Panc1 (cell line): ENCODE measurements around the gene C12orf50.

Experiments
- SIN3A ChIP-seq: IDR thresholded peaks from 2 replicates; pipeline ENCODE4 v1.6.1; 2012; ENCODE audit warnings: low read depth, mild to moderate bottlenecking, low read length, moderate library complexity, borderline replicate concordance; ENCODE audit not compliant: insufficient read depth
- TF ChIP-seq, protein P1 (sequence below): fragments of 450-650 bp; IDR thresholded peaks from 2 replicates; pipeline ENCODE4 v1.5.1; 2017; ENCODE audit warnings: mild to moderate bottlenecking
- TF ChIP-seq, protein P2 (sequence below), 2 experiments: IDR thresholded peaks; 2 replicates each; pipeline ENCODE4 v1.6.1; 2011 to 2012; ENCODE audit warnings: low read depth in 2 of 2, control low read depth in 1 of 2, low read length in 1 of 2, mild to moderate bottlenecking in 1 of 2, moderate library complexity in 1 of 2; ENCODE audit not compliant: insufficient read depth in 1 of 2

DNA sequence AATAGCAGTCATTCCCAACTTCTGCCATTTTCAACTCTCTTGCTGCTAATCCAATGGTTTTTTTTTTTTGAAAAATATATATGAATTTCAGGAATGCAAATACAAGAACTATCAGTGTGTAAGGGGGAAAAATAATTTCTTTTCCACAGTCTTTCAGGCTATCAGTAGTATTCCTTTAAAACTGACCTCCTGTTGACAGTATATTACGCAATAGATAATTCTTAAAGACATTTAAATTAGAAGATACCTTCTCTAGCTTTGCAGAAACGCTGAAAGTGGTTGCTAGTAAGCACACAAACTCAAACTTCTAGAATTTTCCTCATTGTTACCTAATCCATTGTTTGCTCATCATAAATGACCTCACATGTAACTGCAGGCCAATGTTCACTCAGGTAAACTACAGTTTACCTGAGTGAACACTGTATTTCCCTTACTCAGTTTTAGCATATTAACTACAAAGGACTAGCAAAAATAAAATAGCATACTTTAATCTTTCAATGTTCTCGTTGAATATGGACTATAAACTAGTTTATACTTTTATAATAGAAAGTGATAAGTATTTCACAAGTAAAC lies at the start of gene C12orf50:
- TF ChIP-seq, protein P1, sequence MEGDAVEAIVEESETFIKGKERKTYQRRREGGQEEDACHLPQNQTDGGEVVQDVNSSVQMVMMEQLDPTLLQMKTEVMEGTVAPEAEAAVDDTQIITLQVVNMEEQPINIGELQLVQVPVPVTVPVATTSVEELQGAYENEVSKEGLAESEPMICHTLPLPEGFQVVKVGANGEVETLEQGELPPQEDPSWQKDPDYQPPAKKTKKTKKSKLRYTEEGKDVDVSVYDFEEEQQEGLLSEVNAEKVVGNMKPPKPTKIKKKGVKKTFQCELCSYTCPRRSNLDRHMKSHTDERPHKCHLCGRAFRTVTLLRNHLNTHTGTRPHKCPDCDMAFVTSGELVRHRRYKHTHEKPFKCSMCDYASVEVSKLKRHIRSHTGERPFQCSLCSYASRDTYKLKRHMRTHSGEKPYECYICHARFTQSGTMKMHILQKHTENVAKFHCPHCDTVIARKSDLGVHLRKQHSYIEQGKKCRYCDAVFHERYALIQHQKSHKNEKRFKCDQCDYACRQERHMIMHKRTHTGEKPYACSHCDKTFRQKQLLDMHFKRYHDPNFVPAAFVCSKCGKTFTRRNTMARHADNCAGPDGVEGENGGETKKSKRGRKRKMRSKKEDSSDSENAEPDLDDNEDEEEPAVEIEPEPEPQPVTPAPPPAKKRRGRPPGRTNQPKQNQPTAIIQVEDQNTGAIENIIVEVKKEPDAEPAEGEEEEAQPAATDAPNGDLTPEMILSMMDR = no peak
- TF ChIP-seq, protein P2, sequence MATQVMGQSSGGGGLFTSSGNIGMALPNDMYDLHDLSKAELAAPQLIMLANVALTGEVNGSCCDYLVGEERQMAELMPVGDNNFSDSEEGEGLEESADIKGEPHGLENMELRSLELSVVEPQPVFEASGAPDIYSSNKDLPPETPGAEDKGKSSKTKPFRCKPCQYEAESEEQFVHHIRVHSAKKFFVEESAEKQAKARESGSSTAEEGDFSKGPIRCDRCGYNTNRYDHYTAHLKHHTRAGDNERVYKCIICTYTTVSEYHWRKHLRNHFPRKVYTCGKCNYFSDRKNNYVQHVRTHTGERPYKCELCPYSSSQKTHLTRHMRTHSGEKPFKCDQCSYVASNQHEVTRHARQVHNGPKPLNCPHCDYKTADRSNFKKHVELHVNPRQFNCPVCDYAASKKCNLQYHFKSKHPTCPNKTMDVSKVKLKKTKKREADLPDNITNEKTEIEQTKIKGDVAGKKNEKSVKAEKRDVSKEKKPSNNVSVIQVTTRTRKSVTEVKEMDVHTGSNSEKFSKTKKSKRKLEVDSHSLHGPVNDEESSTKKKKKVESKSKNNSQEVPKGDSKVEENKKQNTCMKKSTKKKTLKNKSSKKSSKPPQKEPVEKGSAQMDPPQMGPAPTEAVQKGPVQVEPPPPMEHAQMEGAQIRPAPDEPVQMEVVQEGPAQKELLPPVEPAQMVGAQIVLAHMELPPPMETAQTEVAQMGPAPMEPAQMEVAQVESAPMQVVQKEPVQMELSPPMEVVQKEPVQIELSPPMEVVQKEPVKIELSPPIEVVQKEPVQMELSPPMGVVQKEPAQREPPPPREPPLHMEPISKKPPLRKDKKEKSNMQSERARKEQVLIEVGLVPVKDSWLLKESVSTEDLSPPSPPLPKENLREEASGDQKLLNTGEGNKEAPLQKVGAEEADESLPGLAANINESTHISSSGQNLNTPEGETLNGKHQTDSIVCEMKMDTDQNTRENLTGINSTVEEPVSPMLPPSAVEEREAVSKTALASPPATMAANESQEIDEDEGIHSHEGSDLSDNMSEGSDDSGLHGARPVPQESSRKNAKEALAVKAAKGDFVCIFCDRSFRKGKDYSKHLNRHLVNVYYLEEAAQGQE (IDR thresholded peaks at IDR 0.05; ENCODE audit: insufficient read depth in 1 of 2, low read depth in 2 of 2, low read length in 1 of 2) = no peak
- TF ChIP-seq SIN3A = no peak
